Stimulated activated CD4-positive, alpha-beta T cell treated with anti-CD3 and anti-CD28 coated beads, TNF-alpha, amount 100 ng/mL, for 1 hour (primary cell): ENCODE data around the gene GNPDA1.

Experiments
- DNase-seq, 3 donors: peaks; one replicate each; pipeline ENCODE4 v3.0.0-alpha.2; 2020; ENCODE audit warnings: low read depth in 3 of 3, low spot score in 1 of 3

The GNPDA1 gene

GRCh38 chr5:141995656-141996055 is 17.2 kb downstream of the GNPDA1 start:
- no peak for DNase-seq

GRCh38 chr5:141994511-141995136 is 18.2 kb downstream of the GNPDA1 start:
- no peak for DNase-seq

- DNase-seq = peak; percentile 43 to 71 (median 65)
Measured at GRCh38 chr5:141992349-141992963, 20.4 kb downstream of the GNPDA1 start.

GRCh38 chr5:141989720-141990119 is 23.1 kb downstream of the GNPDA1 start:
- DNase-seq = no peak

- no peak for DNase-seq
Measured at GRCh38 chr5:141986072-141986471, 26.8 kb downstream of the GNPDA1 start.

- no peak for DNase-seq
Measured at GRCh38 chr5:141982626-141983025, 30.2 kb downstream of the GNPDA1 start.

GRCh38 chr5:141978389-141978788 is 34.4 kb downstream of the GNPDA1 start:
- DNase-seq = no peak

- no peak for DNase-seq
Measured at GRCh38 chr5:141976176-141976575, 36.7 kb downstream of the GNPDA1 start.

GRCh38 chr5:141973871-141974595 is 38.8 kb downstream of the GNPDA1 start:
- DNase-seq = no peak

- no peak for DNase-seq
Measured at GRCh38 chr5:141969783-141970771, 42.8 kb downstream of the GNPDA1 start.

- DNase-seq = peak; percentile 83 to 86 (median 85)
Measured at GRCh38 chr5:141968914-141969608, 43.8 kb downstream of the GNPDA1 start, which contains the start of gene RNF14. RNF14 (plus strand) TSS chr5:141969105; CDS start chr5:141973589, 4,484 bp downstream.

- no peak for DNase-seq
Measured at GRCh38 chr5:141966963-141967333, 45.9 kb downstream of the GNPDA1 start.

- no peak for DNase-seq
Measured at GRCh38 chr5:141966275-141966962, 46.4 kb downstream of the GNPDA1 start.

GRCh38 chr5:141965071-141965470 is 47.8 kb downstream of the GNPDA1 start:
- DNase-seq = no peak

GRCh38 chr5:141963701-141964100 is 49.1 kb downstream of the GNPDA1 start:
- no peak for DNase-seq

GRCh38 chr5:141961466-141961865 is 51.4 kb downstream of the GNPDA1 start:
- DNase-seq = no peak

- DNase-seq = peak; percentile 72 to 84 (median 81)
Measured at GRCh38 chr5:141960449-141961323, 52.1 kb downstream of the GNPDA1 start.

GRCh38 chr5:141960018-141960417 is 52.8 kb downstream of the GNPDA1 start:
- DNase-seq = no peak
